Esophagus squamous epithelium (tissue), 5 donors: ENCODE measurements around the gene MYCBP2. TPM values are rescaled to one million over a fixed set of nuclear protein-coding genes. Genes with fewer than 3 reads are reported as not detected.

Source experiments
- DNase-seq: peaks from one replicate; lab custom pipeline; 2025; lab: John Stamatoyannopoulos, UW
- H3K27ac ChIP-seq, 4 donors: fragments of 200-600 bp; sonication (generic); one replicate each; pipeline ENCODE4 v1.5.1; 2016 to 2019; ENCODE audit warnings: mild to moderate bottlenecking in 1 of 4
- H3K27me3 ChIP-seq, 4 donors: fragments of 200-600 bp; sonication (generic); 1 replicate in 3 of 4; 2 replicates in 1 of 4; pipeline versions ENCODE4 v1.5.1 to v1.6.0; 2017 to 2021; ENCODE audit warnings: antibody characterized with exemption in 1 of 4
- H3K36me3 ChIP-seq, 3 donors: fragments of 200-600 bp; sonication (generic); one replicate each; pipeline ENCODE4 v1.5.1; 2016 to 2019
- H3K4me1 ChIP-seq, 3 donors: fragments of 200-600 bp; sonication (generic); one replicate each; pipeline ENCODE4 v1.5.1; 2017 to 2019
- H3K4me3 ChIP-seq, 4 donors: fragments of 200-600 bp; sonication (generic); 1 replicate in 3 of 4; 2 replicates in 1 of 4; pipeline ENCODE4 v1.5.1; 2016 to 2019; ENCODE audit warnings: mild to moderate bottlenecking in 2 of 4, moderate library complexity in 1 of 4
- H3K9me3 ChIP-seq, 3 donors: fragments of 200-600 bp; sonication (generic); one replicate each; pipeline ENCODE4 v1.5.1; 2016 to 2019
- POLR2A ChIP-seq, 4 donors: fragments of 450-650 bp; IDR thresholded peaks; one replicate each; pipeline ENCODE4 v1.6.1; 2017; ENCODE audit warnings: antibody characterized with exemption in 4 of 4, mild to moderate bottlenecking in 4 of 4, moderate library complexity in 3 of 4
- WGBS, 2 donors: methylation state at CpG; one replicate each; pipeline ENCODE4 v1.1.5; 2018; 5-methylcytosine and 5-hydroxymethylcytosine counted together
- intact Hi-C: fragments of 100-400 bp; cut with DNase I; formaldehyde crosslinking; loops from one replicate; pipeline ENCODE4 v1.15.0; 2022
- total RNA-seq, 4 donors: library from RNA; depleted of rRNA; stranded (reverse); fragments of >200 nt; gene quantifications; one replicate each; pipeline ENCODE4 v1.1.0, GENCODE V29; 2016
- TF ChIP-seq, protein P1 (sequence below), 6 experiments: fragments of 450-650 bp in 4 of 6; fragments of 200-600 bp in 2 of 6; sonication (generic) in 2 of 6; IDR thresholded peaks; one replicate each; pipeline ENCODE4 v1.5.1; 2016 to 2019; ENCODE audit warnings: antibody characterized with exemption in 6 of 6, mild to moderate bottlenecking in 4 of 6, moderate library complexity in 4 of 6
- donor health status: DM: yes; HTN: yes; CAD: no.

The MYCBP2 gene
- total RNA-seq, 4 donors from 2014 or later, result 80.9 to 167 (median 130) TPM

DNA sequence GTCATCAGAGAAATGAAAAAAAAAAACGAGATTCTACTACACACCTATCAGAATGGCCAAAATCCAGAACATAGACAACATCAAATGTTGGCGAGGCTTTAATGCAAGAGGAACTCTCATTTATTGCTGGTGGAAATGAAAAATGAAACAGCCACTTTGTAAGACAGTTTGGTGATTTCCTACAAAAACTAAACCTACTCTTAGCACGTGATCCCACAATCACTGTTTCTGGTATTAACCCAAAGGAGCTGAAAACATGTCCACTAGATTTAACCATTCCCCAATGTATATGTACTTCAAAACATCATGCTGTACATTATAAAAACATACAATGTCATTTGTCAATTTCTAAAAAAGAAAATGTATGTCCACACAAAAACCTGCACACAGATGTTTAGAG is 13.0 kb downstream of the MYCBP2 start:
- peaks cover 0 to 10% (median 0%) of the 10 kb centered on the region in 3 donors for H3K36me3 ChIP-seq
- no peak for TF ChIP-seq POLR2A (IDR thresholded peaks at IDR 0.05)
- TF ChIP-seq, protein P1, sequence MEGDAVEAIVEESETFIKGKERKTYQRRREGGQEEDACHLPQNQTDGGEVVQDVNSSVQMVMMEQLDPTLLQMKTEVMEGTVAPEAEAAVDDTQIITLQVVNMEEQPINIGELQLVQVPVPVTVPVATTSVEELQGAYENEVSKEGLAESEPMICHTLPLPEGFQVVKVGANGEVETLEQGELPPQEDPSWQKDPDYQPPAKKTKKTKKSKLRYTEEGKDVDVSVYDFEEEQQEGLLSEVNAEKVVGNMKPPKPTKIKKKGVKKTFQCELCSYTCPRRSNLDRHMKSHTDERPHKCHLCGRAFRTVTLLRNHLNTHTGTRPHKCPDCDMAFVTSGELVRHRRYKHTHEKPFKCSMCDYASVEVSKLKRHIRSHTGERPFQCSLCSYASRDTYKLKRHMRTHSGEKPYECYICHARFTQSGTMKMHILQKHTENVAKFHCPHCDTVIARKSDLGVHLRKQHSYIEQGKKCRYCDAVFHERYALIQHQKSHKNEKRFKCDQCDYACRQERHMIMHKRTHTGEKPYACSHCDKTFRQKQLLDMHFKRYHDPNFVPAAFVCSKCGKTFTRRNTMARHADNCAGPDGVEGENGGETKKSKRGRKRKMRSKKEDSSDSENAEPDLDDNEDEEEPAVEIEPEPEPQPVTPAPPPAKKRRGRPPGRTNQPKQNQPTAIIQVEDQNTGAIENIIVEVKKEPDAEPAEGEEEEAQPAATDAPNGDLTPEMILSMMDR (IDR thresholded peaks at IDR 0.05), result no peak
- no peaks in the 10 kb centered on the region for H3K27me3 ChIP-seq
- WGBS, 2 donors, result 68 to 76% methylated on average over 3 of the region's 3 CpGs
- no peak for DNase-seq
- H3K4me1 ChIP-seq, result peaks cover 5 to 90% (median 17%) of the 10 kb centered on the region in 3 donors
- no peaks in the 10 kb centered on the region for H3K9me3 ChIP-seq
- no peak overlapping the region for H3K27ac ChIP-seq
- intact Hi-C loops, result no loop called here
- H3K4me3 ChIP-seq, result no peak overlapping the region

DNA sequence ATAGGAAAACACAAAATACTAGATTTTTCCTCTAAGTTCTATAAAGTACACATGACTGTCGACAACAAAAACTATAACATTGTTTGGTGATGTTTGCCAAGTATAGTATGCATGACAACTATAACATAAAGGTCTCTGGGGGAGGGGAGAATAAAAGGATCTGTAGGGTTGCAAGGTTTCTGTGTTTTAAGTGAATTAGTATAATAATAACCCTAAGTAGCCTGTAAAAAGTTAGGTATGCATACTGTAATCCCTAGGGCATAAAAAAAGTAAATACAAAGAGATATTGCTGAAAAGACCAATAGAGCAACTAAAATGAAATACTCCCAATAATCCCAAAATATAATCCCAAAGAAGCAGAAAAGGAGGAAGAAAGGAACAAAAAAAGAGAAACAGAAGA is 14.6 kb downstream of the MYCBP2 start:
- Histone ChIP-seq H3K27ac (no peak overlapping the region), H3K4me3 (no peak overlapping the region), H3K36me3 (peaks cover 0 to 7% (median 0%) of the 10 kb centered on the region in 3 donors), H3K4me1 (peaks cover 5 to 86% (median 23%) of the 10 kb centered on the region in 3 donors), H3K27me3 (no peaks in the 10 kb centered on the region), H3K9me3 (no peaks in the 10 kb centered on the region)
- 33 to 61% methylated on average over 1 of the region's 1 CpG for WGBS, 2 donors
- intact Hi-C loops, result no loop called here
- TF ChIP-seq POLR2A (IDR thresholded peaks at IDR 0.05), result no peak
- TF ChIP-seq, protein P1 (IDR thresholded peaks at IDR 0.05), result no peak
- no peak for DNase-seq

DNA sequence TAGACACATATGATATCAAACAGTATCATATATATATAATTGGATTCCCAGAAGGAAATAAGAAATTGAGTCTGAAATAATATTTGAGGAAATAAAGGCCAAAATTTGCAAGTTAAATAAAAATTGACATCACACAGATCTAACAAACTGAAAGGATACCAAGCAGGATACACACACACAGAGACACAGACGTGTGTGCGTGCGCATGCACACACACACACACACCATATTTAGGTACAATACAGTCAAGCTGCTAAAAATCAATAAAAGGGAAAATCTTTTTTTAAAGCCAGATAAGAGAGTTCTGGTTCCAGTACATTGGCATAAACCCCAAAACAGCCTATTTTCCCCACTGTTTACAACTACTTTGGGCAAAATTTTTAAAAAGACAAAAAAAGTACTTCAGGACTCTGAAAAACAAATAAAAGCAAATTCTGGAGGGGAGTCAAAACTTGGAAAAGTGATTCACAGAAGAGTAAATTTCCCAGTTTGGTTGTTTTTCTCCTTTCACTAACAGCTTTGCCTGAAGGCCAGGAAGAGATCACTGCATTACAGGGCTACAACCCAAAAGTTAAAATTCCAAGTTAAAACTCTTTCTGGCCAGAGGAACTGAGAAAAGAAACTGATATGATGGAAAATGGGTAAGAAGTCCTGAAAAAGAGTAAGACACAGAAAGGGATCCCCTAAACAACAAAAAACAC is 16.2 kb downstream of the MYCBP2 start:
- no peak for TF ChIP-seq POLR2A (IDR thresholded peaks at IDR 0.05)
- TF ChIP-seq, protein P1 (IDR thresholded peaks at IDR 0.05), result no peak
- H3K9me3 ChIP-seq, result no peaks in the 10 kb centered on the region
- no peaks in the 10 kb centered on the region for H3K27me3 ChIP-seq
- DNase-seq, result no peak
- WGBS, 2 donors, result 72 to 82% methylated on average over 3 of the region's 3 CpGs
- H3K4me3 ChIP-seq, result no peak overlapping the region
- intact Hi-C loops, result no loop called here
- peak overlapping the region in 2 of 4 donors; percentile 35 to 36 for H3K27ac ChIP-seq
- no peaks in the 10 kb centered on the region for H3K36me3 ChIP-seq
- peaks cover 5 to 86% (median 24%) of the 10 kb centered on the region in 3 donors for H3K4me1 ChIP-seq

DNA sequence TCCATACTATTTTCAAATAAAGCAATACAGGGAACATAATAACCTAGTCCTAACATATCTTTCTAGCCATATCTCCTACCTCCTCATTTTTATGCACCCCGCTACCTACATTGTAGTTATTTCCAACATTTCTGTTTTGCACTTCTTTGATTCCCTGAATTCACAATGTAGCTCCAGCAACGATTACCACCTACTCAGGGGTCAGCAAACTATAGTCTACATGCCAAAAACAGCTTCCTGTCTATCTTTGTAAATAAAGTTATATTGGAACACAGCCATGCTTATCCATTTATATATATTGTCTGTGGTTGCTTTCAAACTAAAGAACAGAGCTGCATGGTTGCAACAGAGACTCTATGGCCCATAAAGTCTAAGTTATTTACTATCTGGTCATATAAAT is 16.7 kb downstream of the MYCBP2 start:
- Histone ChIP-seq H3K27ac (peak overlapping the region in 1 of 4 donors; percentile 36), H3K9me3 (no peaks in the 10 kb centered on the region), H3K4me1 (peaks cover 5 to 86% (median 27%) of the 10 kb centered on the region in 3 donors), H3K27me3 (no peaks in the 10 kb centered on the region), H3K36me3 (no peaks in the 10 kb centered on the region), H3K4me3 (no peak overlapping the region)
- no peak for DNase-seq
- TF ChIP-seq POLR2A (IDR thresholded peaks at IDR 0.05), result no peak
- TF ChIP-seq, protein P1 (IDR thresholded peaks at IDR 0.05), result no peak
- intact Hi-C loops, result no loop called here
- WGBS, 2 donors, result 69 to 75% methylated on average over 2 of the region's 2 CpGs

DNA sequence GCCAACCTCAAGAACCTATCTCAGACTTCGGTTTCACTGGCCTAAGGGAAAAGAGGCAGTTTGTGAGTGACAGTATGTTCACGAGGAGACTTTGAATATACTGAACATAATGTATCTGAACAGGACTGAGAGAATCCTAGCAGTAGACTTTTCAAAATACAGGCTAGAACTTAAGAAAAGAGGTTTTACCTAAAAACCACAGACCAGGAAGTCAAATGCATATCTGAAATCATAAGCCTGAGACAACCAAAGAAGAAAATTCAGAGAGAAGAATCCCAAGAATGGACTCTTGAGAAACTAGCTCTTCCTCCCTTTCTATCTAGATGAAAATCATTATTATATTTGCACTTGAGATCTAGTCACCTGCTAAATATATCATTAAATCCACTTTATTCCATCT is 17.6 kb downstream of the MYCBP2 start:
- no peaks in the 10 kb centered on the region for H3K36me3 ChIP-seq
- H3K9me3 ChIP-seq, result no peaks in the 10 kb centered on the region
- intact Hi-C loops, result no loop called here
- TF ChIP-seq, protein P1 (IDR thresholded peaks at IDR 0.05), result no peak
- no peak for TF ChIP-seq POLR2A (IDR thresholded peaks at IDR 0.05)
- no peak for DNase-seq
- H3K27me3 ChIP-seq, result no peaks in the 10 kb centered on the region
- H3K27ac ChIP-seq, result peak overlapping the region in 1 of 4 donors; percentile 15
- no peak overlapping the region for H3K4me3 ChIP-seq
- H3K4me1 ChIP-seq, result peaks cover 5 to 82% (median 27%) of the 10 kb centered on the region in 3 donors
- WGBS, 2 donors, result 50 to 66% methylated on average over 2 of the region's 2 CpGs
